ENCODE results near the gene ADCY6.

GRCh38 chr12:48775991-48776649 is 12.8 kb downstream of the ADCY6 start:
- TF ChIP-seq CEBPB (IDR thresholded peaks at IDR 0.05): no peak
- no peak for TF ChIP-seq TAF1 (IDR thresholded peaks at IDR 0.05; ENCODE audit: low read depth)
- no peak for TF ChIP-seq EP300 (IDR thresholded peaks at IDR 0.05; ENCODE audit: borderline replicate concordance)
- TF ChIP-seq ZBTB7A (IDR thresholded peaks at IDR 0.05; ENCODE audit: low read depth): no peak
- no peak for TF ChIP-seq YY1 (IDR thresholded peaks at IDR 0.05; ENCODE audit: low read depth)
- no peak for TF ChIP-seq MAX (IDR thresholded peaks at IDR 0.05)
- no peak for TF ChIP-seq USF1 (IDR thresholded peaks at IDR 0.05)
- no peak for TF ChIP-seq FOXM1 (IDR thresholded peaks at IDR 0.05; ENCODE audit: borderline replicate concordance, low read depth)
- TF ChIP-seq CREB1 (IDR thresholded peaks at IDR 0.05; ENCODE audit: low read depth): no peak
- TF ChIP-seq, protein P1, sequence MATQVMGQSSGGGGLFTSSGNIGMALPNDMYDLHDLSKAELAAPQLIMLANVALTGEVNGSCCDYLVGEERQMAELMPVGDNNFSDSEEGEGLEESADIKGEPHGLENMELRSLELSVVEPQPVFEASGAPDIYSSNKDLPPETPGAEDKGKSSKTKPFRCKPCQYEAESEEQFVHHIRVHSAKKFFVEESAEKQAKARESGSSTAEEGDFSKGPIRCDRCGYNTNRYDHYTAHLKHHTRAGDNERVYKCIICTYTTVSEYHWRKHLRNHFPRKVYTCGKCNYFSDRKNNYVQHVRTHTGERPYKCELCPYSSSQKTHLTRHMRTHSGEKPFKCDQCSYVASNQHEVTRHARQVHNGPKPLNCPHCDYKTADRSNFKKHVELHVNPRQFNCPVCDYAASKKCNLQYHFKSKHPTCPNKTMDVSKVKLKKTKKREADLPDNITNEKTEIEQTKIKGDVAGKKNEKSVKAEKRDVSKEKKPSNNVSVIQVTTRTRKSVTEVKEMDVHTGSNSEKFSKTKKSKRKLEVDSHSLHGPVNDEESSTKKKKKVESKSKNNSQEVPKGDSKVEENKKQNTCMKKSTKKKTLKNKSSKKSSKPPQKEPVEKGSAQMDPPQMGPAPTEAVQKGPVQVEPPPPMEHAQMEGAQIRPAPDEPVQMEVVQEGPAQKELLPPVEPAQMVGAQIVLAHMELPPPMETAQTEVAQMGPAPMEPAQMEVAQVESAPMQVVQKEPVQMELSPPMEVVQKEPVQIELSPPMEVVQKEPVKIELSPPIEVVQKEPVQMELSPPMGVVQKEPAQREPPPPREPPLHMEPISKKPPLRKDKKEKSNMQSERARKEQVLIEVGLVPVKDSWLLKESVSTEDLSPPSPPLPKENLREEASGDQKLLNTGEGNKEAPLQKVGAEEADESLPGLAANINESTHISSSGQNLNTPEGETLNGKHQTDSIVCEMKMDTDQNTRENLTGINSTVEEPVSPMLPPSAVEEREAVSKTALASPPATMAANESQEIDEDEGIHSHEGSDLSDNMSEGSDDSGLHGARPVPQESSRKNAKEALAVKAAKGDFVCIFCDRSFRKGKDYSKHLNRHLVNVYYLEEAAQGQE (IDR thresholded peaks at IDR 0.05; ENCODE audit: low read depth): no peak
- TF ChIP-seq RAD21 (IDR thresholded peaks at IDR 0.05; ENCODE audit: low read depth): no peak
- TF ChIP-seq TCF12 (IDR thresholded peaks at IDR 0.05; ENCODE audit: low read depth): no peak
- no peak for TF ChIP-seq EGR1 (IDR thresholded peaks at IDR 0.05)
